NOMO-1 treated with DMSO at 0.1 percent for 48 hours (cell line): ENCODE results near the gene LY6G5B.
A peak's percentile ranks its signal among the peaks of the same experiment; 100 is the strongest.
"Not testable (repeated sequence)": the region's sequence is repeated elsewhere in the genome, so short reads cannot be mapped to it uniquely, and the experiment has no call there.

Experiments used
- DNase-seq: peaks from one replicate; lab custom pipeline; 2025; ENCODE audit not compliant: unreplicated experiment; lab: John Stamatoyannopoulos, UW

LY6G5B gene

GRCh38 chr6:31690231-31691077 lies 20.7 kb downstream of the LY6G5B start:
- DNase-seq: no peak

- DNase-seq: no peak
Measured at GRCh38 chr6:31691078-31691463, 21.3 kb downstream of the LY6G5B start.

GRCh38 chr6:31691564-31692108 lies 21.9 kb downstream of the LY6G5B start:
- DNase-seq: no peak

GRCh38 chr6:31692353-31692752 lies 22.6 kb downstream of the LY6G5B start:
- no peak for DNase-seq

- DNase-seq: no peak
Measured at GRCh38 chr6:31692886-31693285, 23.1 kb downstream of the LY6G5B start.

GRCh38 chr6:31693535-31693934 lies 23.8 kb downstream of the LY6G5B start:
- DNase-seq: no peak

GRCh38 chr6:31697555-31697954 lies 27.8 kb downstream of the LY6G5B start:
- no peak for DNase-seq

GRCh38 chr6:31700740-31701401 lies 31.1 kb downstream of the LY6G5B start:
- no peak for DNase-seq

- no peak for DNase-seq
Measured at GRCh38 chr6:31701666-31702404, 32.1 kb downstream of the LY6G5B start.

GRCh38 chr6:31702405-31702818 lies 32.6 kb downstream of the LY6G5B start:
- no peak for DNase-seq

- DNase-seq: peak; percentile 98
Measured at GRCh38 chr6:31702819-31703716, 33.3 kb downstream of the LY6G5B start, which contains the start of gene ABHD16A. Gene ABHD16A (minus strand): TSS chr6:31703324. CDS start chr6:31703281, 43 bp downstream.

GRCh38 chr6:31705931-31706330 lies 36.2 kb downstream of the LY6G5B start:
- no peak for DNase-seq

- DNase-seq: no peak
Measured at GRCh38 chr6:31706599-31706998, 36.8 kb downstream of the LY6G5B start, which contains the start of gene LY6G6F. Gene LY6G6F (plus strand): TSS chr6:31706866. CDS start chr6:31706907, 41 bp downstream.

- no peak for DNase-seq
Measured at GRCh38 chr6:31707701-31708100, 37.9 kb downstream of the LY6G5B start.

- no peak for DNase-seq
Measured at GRCh38 chr6:31708224-31708623, 38.4 kb downstream of the LY6G5B start.

GRCh38 chr6:31709157-31709556 lies 39.4 kb downstream of the LY6G5B start:
- DNase-seq: not testable (repeated sequence)

GRCh38 chr6:31710523-31711219 lies 40.9 kb downstream of the LY6G5B start:
- no peak for DNase-seq

- peak; percentile 12 for DNase-seq
Measured at GRCh38 chr6:31711233-31711632, 41.5 kb downstream of the LY6G5B start.

GRCh38 chr6:31712296-31712695 lies 42.5 kb downstream of the LY6G5B start:
- DNase-seq: no peak

GRCh38 chr6:31713465-31713864 lies 43.7 kb downstream of the LY6G5B start:
- no peak for DNase-seq
